Measurements from ENCODE around the gene CIDEA.

GRCh38 chr18:12310762-12311161 is 56.6 kb downstream of the CIDEA start:
- TF ChIP-seq CTCF (IDR thresholded peaks at IDR 0.05; ENCODE audit: low read depth, low read length) (no peak), EZH2phosphoT487 (IDR thresholded peaks at IDR 0.05; ENCODE audit: low read depth) (no peak)

Measured in OCI-LY3 (cell line).